SH-SY5Y (cell line): ENCODE data around the gene ATG2A.

Source experiments
- GATA2 ChIP-seq: IDR thresholded peaks from 2 replicates; pipeline ENCODE4 v1.6.1; 2011; ENCODE audit warnings: mild to moderate bottlenecking, low read depth, low read length
- GATA3 ChIP-seq: IDR thresholded peaks from 2 replicates; pipeline ENCODE4 v1.6.1; 2011; ENCODE audit warnings: low read depth, mild to moderate bottlenecking, low read length, moderate library complexity

DNA sequence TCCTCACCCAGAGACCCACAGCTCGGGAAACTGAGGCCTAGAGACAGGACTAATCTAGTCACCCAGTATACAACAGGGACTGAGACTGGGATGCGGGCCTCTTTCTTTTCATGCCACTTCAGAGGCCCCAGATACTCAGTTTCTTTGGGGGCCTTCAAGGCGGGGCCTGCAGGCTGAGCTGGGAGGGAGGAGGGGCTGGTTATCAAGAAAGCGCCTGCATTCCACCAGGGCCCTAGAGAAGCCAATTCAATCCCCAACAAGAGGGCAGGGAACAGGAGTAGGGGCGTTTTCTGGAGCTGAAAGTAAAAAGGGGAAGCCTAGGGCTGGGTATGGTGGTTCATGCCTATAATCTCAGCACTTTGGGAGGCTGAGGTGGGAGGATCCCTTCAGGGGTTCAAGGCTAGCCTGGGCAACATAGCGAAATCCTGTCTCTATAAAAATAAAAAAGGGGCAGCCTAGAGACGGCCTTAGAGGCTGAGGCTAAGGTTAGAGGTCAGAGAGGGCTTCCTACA lies 1.6 kb downstream of the ATG2A start:
- TF ChIP-seq GATA3 = no peak
- TF ChIP-seq GATA2 = no peak
